Stimulated activated effector memory CD8-positive, alpha-beta T cell treated with anti-CD3 and anti-CD28 coated beads, Interleukin-12 subunit alpha, Interleukin-12 subunit beta, amount 100 ng/mL, for 72 hours (primary cell): Measurements from ENCODE around the gene BDP1.

ENCODE experiments used
- ATAC-seq: fragments of 150-1000 bp; cut with Tn5 transposase; 2 replicates; pipeline ENCODE4 v1.10.0; 2021
- DNase-seq, 2 donors: peaks; one replicate each; pipeline ENCODE4 v3.0.0; 2021 to 2022; ENCODE audit warnings: low spot score in 2 of 2
- H3K27ac Mint-ChIP-seq: one replicate; pipeline ENCODE4 v1.8.0; 2022; ENCODE audit warnings: mild to moderate bottlenecking, mixed read lengths
- H3K36me3 Mint-ChIP-seq: one replicate; pipeline ENCODE4 v1.8.0; 2022; ENCODE audit warnings: mild to moderate bottlenecking, mixed read lengths
- H3K4me1 Mint-ChIP-seq: one replicate; pipeline ENCODE4 v1.8.0; 2022; ENCODE audit warnings: mixed read lengths
- H3K4me3 Mint-ChIP-seq: one replicate; pipeline ENCODE4 v1.8.0; 2022; ENCODE audit warnings: mild to moderate bottlenecking, mixed read lengths
- H3K9me3 Mint-ChIP-seq: one replicate; pipeline ENCODE4 v1.8.0; 2022; ENCODE audit warnings: mixed read lengths

Gene BDP1

GRCh38 chr5:71615809-71616208, 160.4 kb downstream of the BDP1 start:
- peaks cover 18% of the 10 kb centered on the region for H3K4me1 Mint-ChIP-seq
- no peaks in the 10 kb centered on the region for H3K9me3 Mint-ChIP-seq
- no peak overlapping the region for H3K4me3 Mint-ChIP-seq
- no peak for DNase-seq
- no peak overlapping the region for H3K27ac Mint-ChIP-seq
- peaks cover 68% of the 10 kb centered on the region for H3K36me3 Mint-ChIP-seq
- ATAC-seq: no peak
